DMS 273 treated with DMSO at 0.1 percent for 48 hours (cell line): ENCODE measurements around the gene PRR23B.

ENCODE experiments used
- DNase-seq: peaks from one replicate; lab custom pipeline; 2025; lab: John Stamatoyannopoulos, UW

Gene PRR23B

DNA sequence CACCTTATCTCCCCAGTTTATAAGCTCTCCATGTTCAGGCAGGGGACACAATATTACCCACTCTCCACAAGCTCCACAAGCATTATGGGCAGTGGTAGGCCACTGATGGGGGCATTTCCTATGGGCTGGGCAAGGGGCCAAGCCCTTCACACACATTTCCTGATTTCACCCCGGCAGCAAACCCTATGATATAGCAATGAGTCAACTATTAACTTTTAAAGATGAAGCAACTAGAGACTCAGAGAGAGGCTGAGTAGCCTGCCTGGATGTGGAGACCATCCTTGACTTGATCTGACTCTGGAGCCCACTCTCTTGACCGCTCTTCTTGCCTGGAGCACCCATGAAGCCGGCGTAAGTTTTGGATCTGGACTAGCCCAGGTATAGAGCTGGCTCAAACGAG, 46.3 kb downstream of the PRR23B start:
- no peak for DNase-seq

GRCh38 chr3:138972941-138973340, 47.8 kb downstream of the PRR23B start:
- DNase-seq, result no peak

DNA sequence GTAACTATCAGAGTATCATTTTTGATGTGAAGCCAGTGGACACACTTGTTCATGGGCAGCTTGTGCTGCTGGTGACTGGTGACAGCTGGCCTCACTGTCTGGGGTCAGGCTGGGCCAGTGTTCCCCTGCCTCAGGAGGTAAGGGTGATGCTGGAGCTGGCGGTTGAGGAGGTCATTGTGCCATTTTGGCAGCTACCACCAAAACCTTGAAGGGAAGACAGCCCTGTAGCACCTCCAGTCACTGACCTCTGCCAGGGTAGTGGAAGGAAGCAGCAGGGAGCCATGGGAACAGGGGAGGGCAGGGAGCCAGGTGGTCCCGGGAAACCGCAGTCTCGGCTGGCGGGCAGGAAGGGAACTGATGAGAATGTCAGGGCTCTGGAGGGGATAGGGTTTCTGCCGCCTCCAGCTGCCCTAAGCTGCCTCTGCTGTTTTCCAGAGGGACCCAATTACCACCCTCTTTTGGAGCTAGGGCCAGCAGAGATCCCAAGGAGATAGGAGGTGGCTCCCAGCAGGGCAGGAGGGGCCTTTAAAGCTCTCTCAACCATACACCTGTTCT, 48.9 kb downstream of the PRR23B start:
- no peak for DNase-seq
